Erythroblast (primary cell): Measurements from ENCODE around the gene WNT4.

Experiments
- GATA1 ChIP-seq: IDR thresholded peaks from 2 replicates; pipeline ENCODE4 v1.6.1; 2011; ENCODE audit warnings: low read depth, mild to moderate bottlenecking, control low read depth, low read length, moderate library complexity
- POLR2A ChIP-seq: IDR thresholded peaks from 2 replicates; pipeline ENCODE4 v1.6.1; 2011; ENCODE audit warnings: mild to moderate bottlenecking, low read length

GRCh38 chr1:22090867-22091266 is 52.0 kb downstream of the WNT4 start:
- TF ChIP-seq POLR2A (no peak), GATA1 (no peak)
